ENCODE data around the gene ZMYM3. TPM values are rescaled to one million over a fixed set of nuclear protein-coding genes. Genes with fewer than 3 reads are reported as not detected.
"Not testable (repeated sequence)": the region's sequence is repeated elsewhere in the genome, so short reads cannot be mapped to it uniquely, and the experiment has no call there.

The ZMYM3 gene
- 10 to 100 TPM in 3 of 6 donors, 1 to 10 TPM in 3; 4.5 to 15.9 (median 8.9) TPM for total RNA-seq
- polyA plus RNA-seq = 10 to 100 TPM in 1 of 2 donors, 1 to 10 TPM in 1; 9.0 to 10.8 TPM

DNA sequence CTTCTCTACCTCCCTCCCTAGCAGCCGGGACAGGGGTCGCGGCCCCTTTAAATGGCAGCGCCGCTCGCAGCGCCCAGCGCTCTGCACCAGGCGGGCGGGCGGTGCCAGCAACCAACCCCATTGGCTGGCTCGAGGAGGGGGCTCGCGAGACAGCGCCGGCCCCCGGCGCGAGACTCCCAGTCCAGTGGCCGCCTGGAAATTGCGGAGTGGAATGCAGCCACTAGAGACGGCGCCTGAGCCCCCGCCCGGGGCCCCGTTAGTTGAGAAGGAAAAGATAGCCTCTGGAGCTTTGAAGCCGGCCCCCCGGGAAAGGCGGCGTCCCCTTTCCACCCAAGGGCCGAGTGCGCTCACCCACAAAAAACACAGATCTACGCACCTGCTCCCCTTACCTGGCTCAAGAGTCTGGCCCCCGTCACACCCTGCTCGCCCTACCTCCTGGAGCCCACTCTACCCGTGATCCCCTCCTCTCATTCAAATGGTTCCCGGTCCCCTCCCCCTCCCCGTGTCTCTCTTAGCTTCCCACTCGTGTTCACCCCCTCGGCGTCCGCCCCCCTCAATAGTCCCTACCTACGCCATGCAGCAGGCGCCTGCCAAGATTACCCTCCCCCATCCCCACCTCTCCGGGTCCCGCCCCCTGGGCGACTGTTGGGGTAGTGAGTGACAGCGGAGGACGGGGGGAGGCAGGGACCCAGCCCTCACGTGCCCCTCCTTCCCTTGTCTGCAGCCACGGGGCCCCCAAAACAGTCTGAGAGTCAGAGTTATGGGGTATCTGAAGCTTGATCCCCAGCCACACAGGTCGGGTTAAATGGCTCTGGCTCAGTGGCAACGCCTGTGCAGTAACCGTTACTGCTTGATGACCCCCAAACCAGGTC lies at the start of gene ZMYM3:
Gene ZMYM3, minus strand, starts transcription at position 49 of the 872 bp plus-strand sequence. CDS start 885 bp downstream, outside the sequence.
- DNase-seq = peak; percentile 84 to 92 (median 86)
- Histone ChIP-seq H3K4me1 (no peaks in the 10 kb centered on the region), H3K9me3 (no peaks in the 10 kb centered on the region), H3K36me3 (no peaks in the 10 kb centered on the region), H3K27me3 (no peaks in the 10 kb centered on the region), H3K4me3 (peak within 1 kb of the TSS; percentile 23 to 60 (median 48)), H3K27ac (peak within 1 kb of the TSS; percentile 61 to 85 (median 72))
- no peak for FAIRE-seq
- intact Hi-C loops (cut with DNase I) = no loop called here
- ATAC-seq = peak; percentile 89 to 96 (median 96)
- TF ChIP-seq, protein P1, sequence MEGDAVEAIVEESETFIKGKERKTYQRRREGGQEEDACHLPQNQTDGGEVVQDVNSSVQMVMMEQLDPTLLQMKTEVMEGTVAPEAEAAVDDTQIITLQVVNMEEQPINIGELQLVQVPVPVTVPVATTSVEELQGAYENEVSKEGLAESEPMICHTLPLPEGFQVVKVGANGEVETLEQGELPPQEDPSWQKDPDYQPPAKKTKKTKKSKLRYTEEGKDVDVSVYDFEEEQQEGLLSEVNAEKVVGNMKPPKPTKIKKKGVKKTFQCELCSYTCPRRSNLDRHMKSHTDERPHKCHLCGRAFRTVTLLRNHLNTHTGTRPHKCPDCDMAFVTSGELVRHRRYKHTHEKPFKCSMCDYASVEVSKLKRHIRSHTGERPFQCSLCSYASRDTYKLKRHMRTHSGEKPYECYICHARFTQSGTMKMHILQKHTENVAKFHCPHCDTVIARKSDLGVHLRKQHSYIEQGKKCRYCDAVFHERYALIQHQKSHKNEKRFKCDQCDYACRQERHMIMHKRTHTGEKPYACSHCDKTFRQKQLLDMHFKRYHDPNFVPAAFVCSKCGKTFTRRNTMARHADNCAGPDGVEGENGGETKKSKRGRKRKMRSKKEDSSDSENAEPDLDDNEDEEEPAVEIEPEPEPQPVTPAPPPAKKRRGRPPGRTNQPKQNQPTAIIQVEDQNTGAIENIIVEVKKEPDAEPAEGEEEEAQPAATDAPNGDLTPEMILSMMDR (IDR thresholded peaks at IDR 0.05) = no peak
- 0 to 31% methylated on average over 53 to 54 of the region's 54 CpGs for WGBS, 2 donors

- Histone ChIP-seq H3K27ac (no peak overlapping the region), H3K27me3 (peaks cover 0 to 9% (median 0%) of the 10 kb centered on the region in 4 donors), H3K9me3 (no peaks in the 10 kb centered on the region), H3K36me3 (peaks cover 0 to 26% (median 0%) of the 10 kb centered on the region in 3 donors), H3K4me1 (no peaks in the 10 kb centered on the region), H3K4me3 (no peak overlapping the region)
- intact Hi-C loops (cut with DNase I) = no loop called here
- WGBS, 2 donors = 74 to 83% methylated on average over 5 of the region's 5 CpGs
- no peak for ATAC-seq
- DNase-seq = peak in 1 of 6 donors; percentile 3
- no peak for FAIRE-seq
- TF ChIP-seq, protein P1 (IDR thresholded peaks at IDR 0.05) = no peak
Measured at GRCh38 chrX:71302461-71303213, 48.7 kb upstream of the ZMYM3 start.

- no peaks in the 10 kb centered on the region for H3K9me3 ChIP-seq
- H3K4me3 ChIP-seq = no peak within 1 kb of the TSS
- ATAC-seq (peak in 1 of 4 donors; percentile 24), FAIRE-seq (no peak), DNase-seq (peak in 1 of 6 donors; percentile 17)
- no peak within 1 kb of the TSS for H3K27ac ChIP-seq
- H3K4me1 ChIP-seq = no peaks in the 10 kb centered on the region
- H3K27me3 ChIP-seq = peaks cover 0 to 9% (median 0%) of the 10 kb centered on the region in 4 donors
- 64 to 76% methylated on average over 10 of the region's 10 CpGs for WGBS, 2 donors
- H3K36me3 ChIP-seq = peaks cover 0 to 37% (median 0%) of the 10 kb centered on the region in 3 donors
- TF ChIP-seq, protein P1 (IDR thresholded peaks at IDR 0.05) = no peak
- intact Hi-C loops (cut with DNase I) = no loop called here
Measured at GRCh38 chrX:71301195-71301924, 47.4 kb upstream of the ZMYM3 start, which contains the start of gene ITGB1BP2. Gene ITGB1BP2 (plus strand): TSS chrX:71301750. CDS start chrX:71301807, 57 bp downstream.

- H3K4me1 ChIP-seq; H3K27ac ChIP-seq; H3K4me3 ChIP-seq; H3K9me3 ChIP-seq; H3K27me3 ChIP-seq; DNase-seq; intact Hi-C loops (cut with DNase I); ATAC-seq: not testable (repeated sequence)
- 70 to 87% methylated on average over 7 of the region's 7 CpGs for WGBS, 2 donors
- peak; percentile 5 for FAIRE-seq
- peaks cover 0 to 43% (median 0%) of the 10 kb centered on the region in 3 donors for H3K36me3 ChIP-seq
Measured at GRCh38 chrX:71300495-71300894, 46.6 kb upstream of the ZMYM3 start.

- ATAC-seq; H3K27ac ChIP-seq; H3K9me3 ChIP-seq; intact Hi-C loops (cut with DNase I); DNase-seq; H3K4me3 ChIP-seq; FAIRE-seq; H3K4me1 ChIP-seq; H3K27me3 ChIP-seq: not testable (repeated sequence)
- H3K36me3 ChIP-seq = peaks cover 0 to 44% (median 0%) of the 10 kb centered on the region in 3 donors
- WGBS, 2 donors = 77 to 88% methylated on average over 7 of the region's 7 CpGs
Measured at GRCh38 chrX:71300064-71300463, 46.1 kb upstream of the ZMYM3 start.
